SK-N-SH (cell line): Measurements from ENCODE around the gene POLR1C. TPM values are rescaled to one million over a fixed set of nuclear protein-coding genes. Genes with fewer than 3 reads are reported as not detected.

Experiments used
- CTCF ChIA-PET: fragments of 300-600, 350-600 bp; formaldehyde crosslinking; extraction: SDS; loops from one replicate; lab custom pipeline; 2021; lab: Yijun Ruan, JAX
- POLR2A ChIA-PET: fragments of 350-600 bp; sonication (Branson Sonifier 250); formaldehyde crosslinking; extraction: SDS; loops from one replicate; lab custom pipeline; 2020; ENCODE audit warnings: antibody characterized with exemption, inconsistent platforms; lab: Yijun Ruan, JAX
- DNase-seq: peaks from one replicate; pipeline ENCODE4 v3.0.0; 2012
- H2AFZ ChIP-seq: fragments of 200-600 bp; sonication (generic); 2 replicates; pipeline ENCODE4 v1.8.1; 2016; ENCODE audit warnings: antibody characterized with exemption, mild to moderate bottlenecking, low read depth
- H3F3A ChIP-seq: fragments of 200-600 bp; sonication (generic); replicated peaks from 2 replicates; pipeline ENCODE3; 2016; ENCODE audit warnings: antibody characterized with exemption, mild to moderate bottlenecking; ENCODE audit not compliant: insufficient read depth
- H3K27ac ChIP-seq, 2 experiments: fragments of 200-500 bp in 1 of 2; fragments of 200-600 bp in 1 of 2; sonication (Bioruptor generic) in 1 of 2; sonication (generic), shearing (Covaris generic) in 1 of 2; 2 replicates each; pipeline versions ENCODE4 v1.5.1 to v1.6.1; 2014 to 2016; ENCODE audit warnings: low read depth in 2 of 2, inconsistent platforms in 1 of 2, low read length in 1 of 2, mild to moderate bottlenecking in 1 of 2, mixed read lengths in 1 of 2
- H3K27me3 ChIP-seq: fragments of 200-600 bp; sonication (generic), shearing (Covaris generic); 2 replicates; pipeline ENCODE4 v1.6.1; 2016; ENCODE audit warnings: mixed run types; ENCODE audit not compliant: insufficient read depth
- H3K36me3 ChIP-seq, 2 experiments: fragments of 200-500 bp in 1 of 2; fragments of 200-600 bp in 1 of 2; sonication (Bioruptor generic) in 1 of 2; sonication (generic) in 1 of 2; replicated peaks in 1 of 2; 2 replicates each; pipeline versions ENCODE3 to v1.5.1; 2014 to 2016; ENCODE audit warnings: low read length in 1 of 2, mild to moderate bottlenecking in 1 of 2; ENCODE audit not compliant: insufficient read depth in 2 of 2, control insufficient read depth in 1 of 2
- H3K4me1 ChIP-seq, 2 experiments: fragments of 200-500 bp in 1 of 2; fragments of 200-600 bp in 1 of 2; sonication (Bioruptor generic) in 1 of 2; sonication (generic), shearing (Covaris generic) in 1 of 2; 2 replicates each; pipeline versions ENCODE4 v1.5.1 to v1.6.1; 2014 to 2016; ENCODE audit warnings: low read depth in 1 of 2, low read length in 1 of 2, mixed run types in 1 of 2; ENCODE audit not compliant: insufficient read depth in 2 of 2, control insufficient read depth in 1 of 2
- H3K4me2 ChIP-seq: fragments of 200-600 bp; sonication (generic), shearing (Covaris generic); 2 replicates; pipeline ENCODE4 v1.6.1; 2017; ENCODE audit warnings: mixed run types
- H3K4me3 ChIP-seq, 2 experiments: fragments of 200-500 bp in 1 of 2; fragments of 200-600 bp in 1 of 2; sonication (Bioruptor generic) in 1 of 2; sonication (generic), shearing (Covaris generic) in 1 of 2; 2 replicates each; pipeline versions ENCODE4 v1.5.1 to v1.8.1; 2014 to 2016; ENCODE audit warnings: low read depth in 2 of 2, inconsistent platforms in 1 of 2, low read length in 1 of 2, mild to moderate bottlenecking in 1 of 2, mixed read lengths in 1 of 2, moderate library complexity in 1 of 2
- H3K79me2 ChIP-seq: fragments of 200-600 bp; sonication (generic); 2 replicates; pipeline ENCODE4 v1.8.1; 2017; ENCODE audit warnings: mild to moderate bottlenecking; ENCODE audit not compliant: insufficient read depth
- H3K9ac ChIP-seq: fragments of 200-600 bp; sonication (generic); 2 replicates; pipeline ENCODE4 v1.6.1; 2017; ENCODE audit warnings: mixed run types
- H3K9me2 ChIP-seq: fragments of 200-600 bp; sonication (generic); 2 replicates; pipeline ENCODE4 v1.6.1; 2017; ENCODE audit warnings: mixed run types
- H3K9me3 ChIP-seq: fragments of 200-600 bp; sonication (generic); 2 replicates; pipeline ENCODE4 v1.6.1; 2017; ENCODE audit warnings: mixed run types, mild to moderate bottlenecking, moderate library complexity
- H4K20me1 ChIP-seq: fragments of 200-600 bp; sonication (generic); 2 replicates; pipeline ENCODE4 v1.6.1; 2017; ENCODE audit warnings: mild to moderate bottlenecking, mixed run types; ENCODE audit not compliant: insufficient read depth
- CHD2 ChIP-seq: fragments of 150-350 bp; IDR thresholded peaks from 2 replicates; pipeline ENCODE4 v1.6.1; 2018; ENCODE audit warnings: low read length; ENCODE audit not compliant: partially characterized antibody
- ELF1 ChIP-seq: IDR thresholded peaks from 2 replicates; pipeline ENCODE4 v1.4.0; 2012
- FOSL2 ChIP-seq: IDR thresholded peaks from 2 replicates; pipeline ENCODE4 v1.4.0; 2012; ENCODE audit warnings: low read depth, mild to moderate bottlenecking, moderate library complexity, borderline replicate concordance
- FOXJ3 ChIP-seq: sonication (generic); formaldehyde crosslinking; IDR thresholded peaks from 2 replicates; pipeline ENCODE4 v1.5.1; 2020; ENCODE audit warnings: mild to moderate bottlenecking, missing genetic modification reagents
- FOXM1 ChIP-seq: IDR thresholded peaks from 2 replicates; pipeline ENCODE4 v1.4.0; 2012; ENCODE audit warnings: low read depth, mild to moderate bottlenecking
- GABPA ChIP-seq: IDR thresholded peaks from 2 replicates; pipeline ENCODE4 v1.4.0; 2012; ENCODE audit warnings: low read depth, mild to moderate bottlenecking
- GATA2 ChIP-seq: sonication (generic); formaldehyde crosslinking; IDR thresholded peaks from 2 replicates; pipeline ENCODE4 v1.5.0; 2020; ENCODE audit warnings: mild to moderate bottlenecking, missing genetic modification reagents
- JUND ChIP-seq: IDR thresholded peaks from 2 replicates; pipeline ENCODE4 v1.4.0; 2012
- MXI1 ChIP-seq: IDR thresholded peaks from 2 replicates; pipeline ENCODE4 v1.6.1; 2012; ENCODE audit warnings: mild to moderate bottlenecking, low read depth, low read length, improper control_type of control experiment
- NFIC ChIP-seq: IDR thresholded peaks from 2 replicates; pipeline ENCODE4 v1.4.0; 2012; ENCODE audit warnings: borderline replicate concordance
- PBX3 ChIP-seq: IDR thresholded peaks from 2 replicates; pipeline ENCODE4; 2012
- RAD21 ChIP-seq: IDR thresholded peaks from 2 replicates; pipeline ENCODE4 v1.6.1; 2012; ENCODE audit warnings: mild to moderate bottlenecking, low read length
- REST ChIP-seq: IDR thresholded peaks from 2 replicates; pipeline ENCODE4 v1.6.1; 2012; ENCODE audit warnings: mild to moderate bottlenecking, low read depth, low read length, moderate library complexity
- RFX5 ChIP-seq: IDR thresholded peaks from 2 replicates; pipeline ENCODE4 v1.6.1; 2012; ENCODE audit warnings: mild to moderate bottlenecking, improper control_type of control experiment, low read length
- RXRA ChIP-seq: IDR thresholded peaks from 2 replicates; pipeline ENCODE4 v1.4.0; 2012; ENCODE audit warnings: low read depth, mild to moderate bottlenecking, borderline replicate concordance
- SMC3 ChIP-seq: IDR thresholded peaks from 2 replicates; pipeline ENCODE4 v1.6.1; 2012; ENCODE audit warnings: low read depth, low read length, improper control_type of control experiment
- TEAD4 ChIP-seq: IDR thresholded peaks from 2 replicates; pipeline ENCODE4 v1.4.0; 2012; ENCODE audit warnings: mild to moderate bottlenecking, borderline replicate concordance; ENCODE audit not compliant: insufficient read depth
- WGBS: methylation state at CpG from one replicate; pipeline ENCODE4 v1.1.6; 2017; ENCODE audit warnings: low lambda C conversion rate; 5-methylcytosine and 5-hydroxymethylcytosine counted together
- polyA plus RNA-seq, 3 experiments: library from polyadenylated mRNA; depleted of rRNA; stranded (reverse); fragments of >200 nt; gene quantifications; 2 replicates each; pipeline ENCODE4 v1.2.3, GENCODE V29; 2012
- TF ChIP-seq, protein P1 (sequence below): fragments of 150-350 bp; IDR thresholded peaks from 2 replicates; pipeline ENCODE4 v1.6.1; 2017; ENCODE audit warnings: antibody characterized with exemption, low read length, low read depth, borderline replicate concordance
- TF ChIP-seq, protein P2 (sequence below): IDR thresholded peaks from 2 replicates; pipeline ENCODE4 v1.4.0; 2012; ENCODE audit warnings: low read depth

The POLR1C gene
- polyA plus RNA-seq, 1 of the 3 experiments (the other 2 are of a cell fraction) = 59.1 TPM

DNA sequence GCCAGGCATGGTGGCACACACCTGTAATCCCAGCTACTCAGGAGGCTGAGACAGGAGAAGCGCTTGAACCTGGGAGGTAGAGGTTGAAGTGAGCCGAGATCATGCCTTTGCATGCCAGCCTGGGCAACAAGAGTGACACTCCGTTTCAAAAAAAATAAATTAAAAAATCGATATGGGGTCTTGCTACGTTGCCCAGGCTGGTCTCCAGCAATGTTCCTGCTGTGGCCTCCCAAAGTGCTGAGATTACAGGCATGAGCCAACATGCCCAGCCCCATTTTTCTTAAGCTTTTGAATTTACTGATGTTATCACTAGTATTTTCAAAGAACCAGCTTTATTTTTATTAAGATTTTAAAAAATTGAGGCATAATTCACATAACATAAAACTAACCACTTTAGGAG lies 23.6 kb downstream of the POLR1C start:
- no peaks in the 10 kb centered on the region for H3K79me2 ChIP-seq
- H3K36me3 ChIP-seq = peaks cover 35 to 48% of the 10 kb centered on the region in 2 experiments
- H3K4me1 ChIP-seq = no peaks in the 10 kb centered on the region
- POLR2A ChIA-PET = no interaction called here
- no peak overlapping the region for H3K9ac ChIP-seq
- no peak overlapping the region for H3K4me2 ChIP-seq
- WGBS = 93% methylated on average over 5 of the region's 5 CpGs
- H4K20me1 ChIP-seq = no peaks in the 10 kb centered on the region
- H3K9me2 ChIP-seq = no peaks in the 10 kb centered on the region
- TF ChIP-seq TEAD4 (no peak), NFIC (no peak), CHD2 (no peak)
- DNase-seq = no peak
- no peak overlapping the region for H3K4me3 ChIP-seq
- H2AFZ ChIP-seq = no peak overlapping the region
- CTCF ChIA-PET = no interaction called here
- no peaks in the 10 kb centered on the region for H3F3A ChIP-seq
- H3K9me3 ChIP-seq = no peaks in the 10 kb centered on the region
- no peaks in the 10 kb centered on the region for H3K27me3 ChIP-seq
- no peak overlapping the region for H3K27ac ChIP-seq

DNA sequence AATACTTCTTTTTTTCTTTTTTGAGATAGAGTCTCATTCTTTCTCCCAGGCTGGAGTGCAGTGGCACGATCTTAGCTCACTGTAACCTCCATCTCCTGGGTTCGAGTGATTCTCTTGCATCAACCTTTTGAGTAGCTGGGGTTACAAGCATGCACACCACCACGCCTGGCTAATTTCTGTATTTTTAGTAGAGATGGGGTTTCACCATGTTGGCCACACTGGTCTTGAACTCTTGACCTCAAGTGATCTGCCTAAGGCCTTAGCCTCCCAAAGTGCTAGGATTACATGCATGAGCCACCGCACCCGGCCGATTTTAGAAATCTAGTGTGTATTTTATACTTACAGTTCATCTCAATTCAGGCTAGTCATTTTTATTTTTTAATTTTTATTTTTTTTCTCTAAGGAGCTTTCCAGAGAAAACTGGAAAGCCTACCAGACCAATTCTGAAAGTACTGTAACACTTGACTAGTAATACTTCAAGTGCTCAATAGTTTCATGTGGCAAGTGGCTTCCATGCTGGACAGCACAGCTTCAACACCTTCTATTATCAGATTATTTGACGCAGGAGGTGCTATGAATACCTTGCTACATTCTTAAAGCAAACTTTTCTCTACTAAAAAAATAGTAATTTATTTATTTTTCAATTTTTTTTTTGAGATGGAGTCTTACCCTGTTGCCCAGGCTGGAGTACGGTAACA lies 25.0 kb downstream of the POLR1C start:
- Histone ChIP-seq H3K9me2 (no peaks in the 10 kb centered on the region), H3K36me3 (peaks cover 50 to 62% of the 10 kb centered on the region in 2 experiments), H3K4me2 (no peak overlapping the region), H2AFZ (no peak overlapping the region), H3K9me3 (no peaks in the 10 kb centered on the region), H3F3A (no peaks in the 10 kb centered on the region), H3K27ac (no peak overlapping the region), H3K79me2 (no peaks in the 10 kb centered on the region), H4K20me1 (no peaks in the 10 kb centered on the region), H3K4me3 (no peak overlapping the region), H3K4me1 (no peaks in the 10 kb centered on the region), H3K27me3 (no peaks in the 10 kb centered on the region), H3K9ac (no peak overlapping the region)
- CTCF ChIA-PET = interaction anchor here (1.0 to 1.1 kb wide), 2 partner anchors 8 to 45 kb away, joined by 3 read pairs; no protein-coding TSS in a partner anchor
- no peak for DNase-seq
- WGBS = 95% methylated on average over 8 of the region's 8 CpGs
- POLR2A ChIA-PET = no interaction called here
- TF ChIP-seq GATA2 (no peak), CHD2 (no peak), RFX5 (no peak), FOXM1 (no peak), FOSL2 (no peak), PBX3 (no peak), JUND (no peak), REST (no peak), FOXJ3 (CRISPR knock-in tag) (no peak), RXRA (no peak), ELF1 (no peak), GABPA (no peak), MXI1 (no peak), SMC3 (no peak), RAD21 (no peak)
- TF ChIP-seq, protein P1, sequence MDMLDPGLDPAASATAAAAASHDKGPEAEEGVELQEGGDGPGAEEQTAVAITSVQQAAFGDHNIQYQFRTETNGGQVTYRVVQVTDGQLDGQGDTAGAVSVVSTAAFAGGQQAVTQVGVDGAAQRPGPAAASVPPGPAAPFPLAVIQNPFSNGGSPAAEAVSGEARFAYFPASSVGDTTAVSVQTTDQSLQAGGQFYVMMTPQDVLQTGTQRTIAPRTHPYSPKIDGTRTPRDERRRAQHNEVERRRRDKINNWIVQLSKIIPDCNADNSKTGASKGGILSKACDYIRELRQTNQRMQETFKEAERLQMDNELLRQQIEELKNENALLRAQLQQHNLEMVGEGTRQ = no peak
- TF ChIP-seq, protein P2, sequence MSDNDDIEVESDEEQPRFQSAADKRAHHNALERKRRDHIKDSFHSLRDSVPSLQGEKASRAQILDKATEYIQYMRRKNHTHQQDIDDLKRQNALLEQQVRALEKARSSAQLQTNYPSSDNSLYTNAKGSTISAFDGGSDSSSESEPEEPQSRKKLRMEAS = no peak
